B cell (primary cell): ENCODE measurements around the gene RNFT2. TPM values are rescaled to one million over a fixed set of nuclear protein-coding genes. Genes with fewer than 3 reads are reported as not detected.

ENCODE experiments used
- ATAC-seq: fragments of 200-7000 bp; cut with Tn5 transposase; one replicate; pipeline ENCODE4 v1.10.0; 2021; ENCODE audit warnings: low read depth, mild to moderate bottlenecking, moderate number of reproducible peaks, moderate library complexity
- CTCF ChIA-PET: fragments of 350-600 bp; sonication (Branson Sonifier 250); formaldehyde crosslinking; loops from one replicate; lab custom pipeline; 2021; ENCODE audit warnings: antibody characterized with exemption, inconsistent platforms; lab: Charles Lee
- POLR2A ChIA-PET: fragments of 350-600 bp; sonication (Branson Sonifier 250); formaldehyde crosslinking; loops from one replicate; lab custom pipeline; 2021; ENCODE audit warnings: antibody characterized with exemption; lab: Charles Lee
- DNase-seq: peaks from one replicate; pipeline ENCODE4 v3.0.0; 2013
- H2AFZ ChIP-seq: 2 replicates; pipeline ENCODE4 v1.6.1; 2012; ENCODE audit warnings: mild to moderate bottlenecking, low read depth, low read length; ENCODE audit not compliant: insufficient read depth, poor library complexity, severe bottlenecking
- H3K27ac ChIP-seq, 2 donors: 1 replicate in 1 of 2; 2 replicates in 1 of 2; pipeline ENCODE4 v1.5.1; 2012 to 2013; ENCODE audit warnings: low read length in 2 of 2, mild to moderate bottlenecking in 2 of 2, moderate library complexity in 1 of 2
- H3K27me3 ChIP-seq, 4 experiments: fragments of 200-600 bp in 1 of 4; sonication (generic) in 1 of 4; replicated peaks in 1 of 4; 1 replicate in 2 of 4; 2 replicates in 2 of 4; pipeline versions ENCODE4 v1.6.1 to v1.7.0; 2013 to 2016; ENCODE audit warnings: low read length in 3 of 4, mild to moderate bottlenecking in 2 of 4, mixed read lengths in 1 of 4, moderate library complexity in 1 of 4; ENCODE audit not compliant: insufficient read depth in 4 of 4, control insufficient read depth in 3 of 4; ENCODE audit errors: control extremely low read depth in 1 of 4
- H3K36me3 ChIP-seq, 2 experiments: replicated peaks in 1 of 2; 1 replicate in 1 of 2; 2 replicates in 1 of 2; pipeline versions ENCODE4 v1.6.1 to v1.7.1; 2013; ENCODE audit warnings: low read length in 1 of 2; ENCODE audit not compliant: insufficient read depth in 2 of 2, control insufficient read depth in 1 of 2; ENCODE audit errors: control extremely low read depth in 1 of 2, extremely low read depth in 1 of 2
- H3K4me1 ChIP-seq, 2 donors: fragments of 200-600 bp in 1 of 2; sonication (generic) in 1 of 2; 1 replicate in 1 of 2; 2 replicates in 1 of 2; pipeline versions ENCODE4 v1.5.1 to v1.6.1; 2013 to 2017; ENCODE audit warnings: low read length in 2 of 2; ENCODE audit not compliant: control insufficient read depth in 2 of 2, insufficient read depth in 2 of 2
- H3K4me2 ChIP-seq: replicated peaks from 2 replicates; pipeline ENCODE3; 2012; ENCODE audit warnings: mild to moderate bottlenecking, low read depth, low read length; ENCODE audit not compliant: poor library complexity, severe bottlenecking
- H3K4me3 ChIP-seq, 5 experiments: fragments of 200-600 bp in 1 of 5; sonication (generic) in 1 of 5; 1 replicate in 3 of 5; 2 replicates in 2 of 5; pipeline versions ENCODE4 v1.5.1 to v1.7.0; 2011 to 2016; ENCODE audit warnings: low read length in 4 of 5, mild to moderate bottlenecking in 4 of 5, low read depth in 2 of 5, control low read depth in 1 of 5, moderate library complexity in 1 of 5; ENCODE audit not compliant: insufficient read depth in 1 of 5; ENCODE audit errors: control extremely low read depth in 1 of 5, extremely low read depth in 1 of 5
- H3K79me2 ChIP-seq: fragments of 200-600 bp; sonication (generic); one replicate; pipeline ENCODE4 v1.6.0; 2016; ENCODE audit warnings: low read length; ENCODE audit not compliant: control insufficient read depth, insufficient read depth
- H3K9ac ChIP-seq: fragments of 200-600 bp; sonication (generic); 2 replicates; pipeline ENCODE4 v1.6.1; 2017; ENCODE audit warnings: mild to moderate bottlenecking, low read length, moderate library complexity
- H3K9me3 ChIP-seq, 3 donors: one replicate each; pipeline versions ENCODE4 v1.6.1 to v1.7.1; 2013; ENCODE audit warnings: low read length in 2 of 3; ENCODE audit not compliant: control insufficient read depth in 2 of 3, insufficient read depth in 1 of 3; ENCODE audit errors: control extremely low read depth in 1 of 3
- H4K20me1 ChIP-seq: 2 replicates; pipeline ENCODE4 v1.6.0; 2012; ENCODE audit warnings: mild to moderate bottlenecking, low read length; ENCODE audit not compliant: insufficient read depth, control insufficient read depth, poor library complexity, severe bottlenecking
- H3K27ac Mint-ChIP-seq: one replicate; pipeline ENCODE4 v1.8.0; 2021; ENCODE audit warnings: mixed read lengths
- H3K27me3 Mint-ChIP-seq: one replicate; pipeline ENCODE4 v1.8.0; 2021; ENCODE audit warnings: mixed read lengths
- H3K4me1 Mint-ChIP-seq: one replicate; pipeline ENCODE4 v1.8.0; 2021; ENCODE audit warnings: mixed read lengths
- H3K4me3 Mint-ChIP-seq: one replicate; pipeline ENCODE4 v1.8.0; 2021; ENCODE audit warnings: mixed read lengths
- H3K9me3 Mint-ChIP-seq: one replicate; pipeline ENCODE4 v1.8.0; 2022; ENCODE audit warnings: mixed read lengths; ENCODE audit not compliant: insufficient read depth
- EZH2 ChIP-seq: IDR thresholded peaks from 2 replicates; pipeline ENCODE4 v1.6.1; 2012; ENCODE audit warnings: borderline replicate concordance, low read depth, mild to moderate bottlenecking, moderate library complexity, low read length; ENCODE audit not compliant: insufficient read depth, poor library complexity, severe bottlenecking
- WGBS: methylation state at CpG from one replicate; pipeline ENCODE4 v1.1.5; 2013; ENCODE audit warnings: missing lambda C conversion rate; ENCODE audit not compliant: insufficient coverage; 5-methylcytosine and 5-hydroxymethylcytosine counted together
- intact Hi-C: fragments of 100-400 bp; cut with micrococcal nuclease; formaldehyde crosslinking; loops from one replicate; pipeline ENCODE4 v1.10.0; 2022
- polyA plus RNA-seq: library from polyadenylated mRNA; depleted of rRNA; stranded (reverse); fragments of >200 nt; gene quantifications from 2 replicates; pipeline ENCODE4 v1.2.3, GENCODE V29; 2012
- total RNA-seq, 2 donors: library from RNA; stranded (reverse); fragments of 120-200 nt in 1 of 2; gene quantifications; 1 replicate in 1 of 2; 2 replicates in 1 of 2; pipeline versions ENCODE4 v1.2.3 to v1.2.4, GENCODE V29; 2013 to 2022
- TF ChIP-seq, protein P1 (sequence below): fragments of 200-600 bp; IDR thresholded peaks from one replicate; pipeline ENCODE4 v1.8.0; 2022; ENCODE audit warnings: antibody characterized with exemption, mild to moderate bottlenecking

RNFT2 gene
- total and polyA plus RNA-seq, 2 donors (not counting 1 experiment from before 2014, with no cell fraction given) = 5.2 to 18.2 TPM

GRCh38 chr12:116818341-116818856 is 80.3 kb downstream of the RNFT2 start:
- Mint-ChIP-seq H3K27me3 (no peaks in the 10 kb centered on the region), H3K4me3 (peak overlapping the region; percentile 87), H3K27ac (peak overlapping the region; percentile 93), H3K4me1 (peaks cover 67% of the 10 kb centered on the region), H3K9me3 (no peaks in the 10 kb centered on the region)
- H3K4me1 ChIP-seq = peaks cover 55% of the 10 kb centered on the region in 2 donors
- peak overlapping the region; percentile 91 for H3K4me2 ChIP-seq
- CTCF ChIA-PET = interaction anchor here (0.9 to 1.4 kb wide), 4 partner anchors 14 to 110 kb away, joined by 3 to 4 read pairs (median 4); no protein-coding TSS in a partner anchor
- intact Hi-C loops = loop anchor here (2.0 kb wide), 1 partner anchor 542 kb away; the partner anchor contains the start of gene MED13L
- H3K9me3 ChIP-seq = no peaks in the 10 kb centered on the region
- no peaks in the 10 kb centered on the region for H3K79me2 ChIP-seq
- peak overlapping the region; percentile 96 for H3K9ac ChIP-seq
- H3K4me3 ChIP-seq = peak overlapping the region; percentile 82 to 96 (median 95)
- H3K27me3 ChIP-seq = no peaks in the 10 kb centered on the region
- TF ChIP-seq, protein P1, sequence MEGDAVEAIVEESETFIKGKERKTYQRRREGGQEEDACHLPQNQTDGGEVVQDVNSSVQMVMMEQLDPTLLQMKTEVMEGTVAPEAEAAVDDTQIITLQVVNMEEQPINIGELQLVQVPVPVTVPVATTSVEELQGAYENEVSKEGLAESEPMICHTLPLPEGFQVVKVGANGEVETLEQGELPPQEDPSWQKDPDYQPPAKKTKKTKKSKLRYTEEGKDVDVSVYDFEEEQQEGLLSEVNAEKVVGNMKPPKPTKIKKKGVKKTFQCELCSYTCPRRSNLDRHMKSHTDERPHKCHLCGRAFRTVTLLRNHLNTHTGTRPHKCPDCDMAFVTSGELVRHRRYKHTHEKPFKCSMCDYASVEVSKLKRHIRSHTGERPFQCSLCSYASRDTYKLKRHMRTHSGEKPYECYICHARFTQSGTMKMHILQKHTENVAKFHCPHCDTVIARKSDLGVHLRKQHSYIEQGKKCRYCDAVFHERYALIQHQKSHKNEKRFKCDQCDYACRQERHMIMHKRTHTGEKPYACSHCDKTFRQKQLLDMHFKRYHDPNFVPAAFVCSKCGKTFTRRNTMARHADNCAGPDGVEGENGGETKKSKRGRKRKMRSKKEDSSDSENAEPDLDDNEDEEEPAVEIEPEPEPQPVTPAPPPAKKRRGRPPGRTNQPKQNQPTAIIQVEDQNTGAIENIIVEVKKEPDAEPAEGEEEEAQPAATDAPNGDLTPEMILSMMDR = no peak
- TF ChIP-seq EZH2 = no peak
- POLR2A ChIA-PET = interaction anchor here (0.6 to 1.9 kb wide), 5 partner anchors 14 to 110 kb away, joined by 3 to 6 read pairs (median 5); partner anchors contain the start of gene HRK
- H4K20me1 ChIP-seq = no peaks in the 10 kb centered on the region
- WGBS = 3% methylated on average over 9 of the region's 11 CpGs
- no peaks in the 10 kb centered on the region for H3K36me3 ChIP-seq
- ATAC-seq = peak; percentile 11
- peak overlapping the region; percentile 85 for H2AFZ ChIP-seq
- peak; percentile 63 for DNase-seq
- peak overlapping the region; percentile 93 to 94 for H3K27ac ChIP-seq
